ENCODE results near the gene SUSD1. TPM values are rescaled to one million over a fixed set of nuclear protein-coding genes. Genes with fewer than 3 reads are reported as not detected.

Gene SUSD1
- total RNA-seq, 1 experiment from 2014 or later: 7.9 TPM

DNA sequence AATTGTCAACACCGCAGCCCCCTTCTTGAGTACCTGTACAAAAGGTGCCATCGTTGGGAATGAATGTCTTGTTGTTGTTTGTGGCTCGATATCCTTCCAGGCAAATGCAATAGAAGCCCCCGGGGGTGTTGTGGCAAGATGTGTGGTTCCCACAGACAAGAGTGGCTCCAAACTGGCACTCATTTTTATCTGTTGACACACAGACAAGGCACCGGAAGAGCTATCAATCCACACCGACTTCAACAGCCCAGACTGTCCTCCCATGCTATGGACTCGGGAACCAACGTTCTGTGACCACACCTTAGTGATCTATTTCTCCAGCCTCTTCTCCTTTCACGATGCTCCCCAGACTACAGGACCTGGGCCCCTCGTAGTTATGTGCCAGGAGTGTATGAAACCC lies 25.9 kb downstream of the SUSD1 start:
- H3K4me1 ChIP-seq (ENCODE audit: control insufficient read depth in 1 of 2, insufficient read depth in 2 of 2, low read length in 2 of 2): peaks cover 0 to 30% of the 10 kb centered on the region in 2 experiments; a peak in 2 of 4 replicates
- CTCF ChIA-PET: no interaction called here
- ATAC-seq: no peak
- H3K79me2 ChIP-seq (ENCODE audit: insufficient read depth, low read length): no peaks in the 10 kb centered on the region
- no peak overlapping the region for H2AFZ ChIP-seq (ENCODE audit: low read depth, low read length, poor library complexity, severe bottlenecking)
- H3K4me3 ChIP-seq (replicated peaks in 1 of 2; ENCODE audit: low read depth in 1 of 2, low read length in 2 of 2): no peak overlapping the region
- no peaks in the 10 kb centered on the region for H4K20me1 ChIP-seq (ENCODE audit: insufficient read depth)
- H3K36me3 ChIP-seq (ENCODE audit: control insufficient read depth in 1 of 2, insufficient read depth in 2 of 2, low read length in 2 of 2): no peaks in the 10 kb centered on the region
- intact Hi-C loops (cut with micrococcal nuclease): no loop called here
- no peaks in the 10 kb centered on the region for H3K9me2 ChIP-seq (ENCODE audit: insufficient read depth)
- no peak overlapping the region for H3K9ac ChIP-seq (ENCODE audit: low read length)
- no peak overlapping the region for H3K4me2 ChIP-seq (ENCODE audit: low read length)
- no peak for TF ChIP-seq CEBPB (IDR thresholded peaks at IDR 0.05; ENCODE audit: low read depth)
- no peak for TF ChIP-seq CBX3 (IDR thresholded peaks at IDR 0.05; ENCODE audit: low read depth)
- TF ChIP-seq EZH2phosphoT487 (IDR thresholded peaks at IDR 0.05; ENCODE audit: borderline replicate concordance): no peak
- no peak for TF ChIP-seq POLR2A (IDR thresholded peaks at IDR 0.05; ENCODE audit: borderline replicate concordance, extremely low read depth, insufficient read depth, insufficient read length)
- no peak for TF ChIP-seq ELF1 (IDR thresholded peaks at IDR 0.05; ENCODE audit: borderline replicate concordance, low read depth)
- no peak for TF ChIP-seq POLR2AphosphoS5 (IDR thresholded peaks at IDR 0.05; ENCODE audit: low read depth, low read length)
- TF ChIP-seq, protein P1, sequence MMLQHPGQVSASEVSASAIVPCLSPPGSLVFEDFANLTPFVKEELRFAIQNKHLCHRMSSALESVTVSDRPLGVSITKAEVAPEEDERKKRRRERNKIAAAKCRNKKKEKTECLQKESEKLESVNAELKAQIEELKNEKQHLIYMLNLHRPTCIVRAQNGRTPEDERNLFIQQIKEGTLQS (IDR thresholded peaks at IDR 0.05): no peak
- TF ChIP-seq YY1 (IDR thresholded peaks at IDR 0.05; ENCODE audit: extremely low read depth, insufficient replicate concordance, low read depth, low read length): no peak
- TF ChIP-seq SP1 (IDR thresholded peaks at IDR 0.05; ENCODE audit: low read depth): no peak
- TF ChIP-seq TCF7L2 (IDR thresholded peaks at IDR 0.05; ENCODE audit: borderline replicate concordance, extremely low read depth, insufficient read depth, insufficient read length): no peak
- TF ChIP-seq, protein P2, sequence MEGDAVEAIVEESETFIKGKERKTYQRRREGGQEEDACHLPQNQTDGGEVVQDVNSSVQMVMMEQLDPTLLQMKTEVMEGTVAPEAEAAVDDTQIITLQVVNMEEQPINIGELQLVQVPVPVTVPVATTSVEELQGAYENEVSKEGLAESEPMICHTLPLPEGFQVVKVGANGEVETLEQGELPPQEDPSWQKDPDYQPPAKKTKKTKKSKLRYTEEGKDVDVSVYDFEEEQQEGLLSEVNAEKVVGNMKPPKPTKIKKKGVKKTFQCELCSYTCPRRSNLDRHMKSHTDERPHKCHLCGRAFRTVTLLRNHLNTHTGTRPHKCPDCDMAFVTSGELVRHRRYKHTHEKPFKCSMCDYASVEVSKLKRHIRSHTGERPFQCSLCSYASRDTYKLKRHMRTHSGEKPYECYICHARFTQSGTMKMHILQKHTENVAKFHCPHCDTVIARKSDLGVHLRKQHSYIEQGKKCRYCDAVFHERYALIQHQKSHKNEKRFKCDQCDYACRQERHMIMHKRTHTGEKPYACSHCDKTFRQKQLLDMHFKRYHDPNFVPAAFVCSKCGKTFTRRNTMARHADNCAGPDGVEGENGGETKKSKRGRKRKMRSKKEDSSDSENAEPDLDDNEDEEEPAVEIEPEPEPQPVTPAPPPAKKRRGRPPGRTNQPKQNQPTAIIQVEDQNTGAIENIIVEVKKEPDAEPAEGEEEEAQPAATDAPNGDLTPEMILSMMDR (IDR thresholded peaks at IDR 0.05 in 2 of 3, conservative IDR thresholded peaks at IDR 0.05 in 1 of 3; ENCODE audit: borderline replicate concordance in 1 of 3, insufficient read depth in 1 of 3, low read depth in 2 of 3, low read length in 2 of 3): no peak
- TF ChIP-seq, protein P3, sequence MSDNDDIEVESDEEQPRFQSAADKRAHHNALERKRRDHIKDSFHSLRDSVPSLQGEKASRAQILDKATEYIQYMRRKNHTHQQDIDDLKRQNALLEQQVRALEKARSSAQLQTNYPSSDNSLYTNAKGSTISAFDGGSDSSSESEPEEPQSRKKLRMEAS (IDR thresholded peaks at IDR 0.05): no peak
- no peak overlapping the region for H3K27ac ChIP-seq (ENCODE audit: low read depth, low read length)
- RAD21 ChIA-PET (ENCODE audit: low non-redundant PET in 1 of 2, low total read pairs in 2 of 2, uncharacterized antibody in 2 of 2, unreplicated experiment in 2 of 2): no interaction called here
- no peak for DNase-seq (ENCODE audit: low read depth, low spot score)
- H3K9me3 ChIP-seq (ENCODE audit: control insufficient read depth in 1 of 2, insufficient read depth in 1 of 2, low read depth in 1 of 2, low read length in 2 of 2): no peaks in the 10 kb centered on the region
- no TSS peak for BruUV-seq (replicated peaks)
- H3K27me3 ChIP-seq (ENCODE audit: insufficient read depth, low read length): no peaks in the 10 kb centered on the region
- POLR2A ChIA-PET: no interaction called here

Measured in HCT116 (cell line).